Measurements from ENCODE around the gene PCDH9. TPM values are rescaled to one million over a fixed set of nuclear protein-coding genes. Genes with fewer than 3 reads are reported as not detected.

Gene PCDH9
- total and polyA plus RNA-seq, 2 experiments from 2014 or later: 0.31 to 0.52 TPM

DNA sequence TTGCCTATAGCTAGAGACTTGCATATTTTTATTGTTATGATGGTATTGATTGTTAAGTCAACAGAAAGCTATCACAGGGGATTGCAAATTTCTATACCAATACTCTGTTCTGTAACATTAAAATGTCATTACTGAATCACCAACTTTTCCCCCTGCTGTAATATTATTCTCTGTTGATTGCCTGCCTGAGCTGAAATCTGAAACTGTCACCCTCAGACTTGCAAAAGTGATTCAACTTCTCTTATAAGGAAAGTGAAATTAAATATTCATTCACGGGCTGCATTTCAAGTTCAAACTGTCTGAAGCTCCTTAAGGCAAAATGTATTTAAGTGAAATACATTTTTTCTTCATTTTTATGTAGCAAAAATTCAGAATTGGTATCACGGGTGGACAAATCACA lies 723.2 kb downstream of the PCDH9 start (continued):
- TF ChIP-seq, protein P1, sequence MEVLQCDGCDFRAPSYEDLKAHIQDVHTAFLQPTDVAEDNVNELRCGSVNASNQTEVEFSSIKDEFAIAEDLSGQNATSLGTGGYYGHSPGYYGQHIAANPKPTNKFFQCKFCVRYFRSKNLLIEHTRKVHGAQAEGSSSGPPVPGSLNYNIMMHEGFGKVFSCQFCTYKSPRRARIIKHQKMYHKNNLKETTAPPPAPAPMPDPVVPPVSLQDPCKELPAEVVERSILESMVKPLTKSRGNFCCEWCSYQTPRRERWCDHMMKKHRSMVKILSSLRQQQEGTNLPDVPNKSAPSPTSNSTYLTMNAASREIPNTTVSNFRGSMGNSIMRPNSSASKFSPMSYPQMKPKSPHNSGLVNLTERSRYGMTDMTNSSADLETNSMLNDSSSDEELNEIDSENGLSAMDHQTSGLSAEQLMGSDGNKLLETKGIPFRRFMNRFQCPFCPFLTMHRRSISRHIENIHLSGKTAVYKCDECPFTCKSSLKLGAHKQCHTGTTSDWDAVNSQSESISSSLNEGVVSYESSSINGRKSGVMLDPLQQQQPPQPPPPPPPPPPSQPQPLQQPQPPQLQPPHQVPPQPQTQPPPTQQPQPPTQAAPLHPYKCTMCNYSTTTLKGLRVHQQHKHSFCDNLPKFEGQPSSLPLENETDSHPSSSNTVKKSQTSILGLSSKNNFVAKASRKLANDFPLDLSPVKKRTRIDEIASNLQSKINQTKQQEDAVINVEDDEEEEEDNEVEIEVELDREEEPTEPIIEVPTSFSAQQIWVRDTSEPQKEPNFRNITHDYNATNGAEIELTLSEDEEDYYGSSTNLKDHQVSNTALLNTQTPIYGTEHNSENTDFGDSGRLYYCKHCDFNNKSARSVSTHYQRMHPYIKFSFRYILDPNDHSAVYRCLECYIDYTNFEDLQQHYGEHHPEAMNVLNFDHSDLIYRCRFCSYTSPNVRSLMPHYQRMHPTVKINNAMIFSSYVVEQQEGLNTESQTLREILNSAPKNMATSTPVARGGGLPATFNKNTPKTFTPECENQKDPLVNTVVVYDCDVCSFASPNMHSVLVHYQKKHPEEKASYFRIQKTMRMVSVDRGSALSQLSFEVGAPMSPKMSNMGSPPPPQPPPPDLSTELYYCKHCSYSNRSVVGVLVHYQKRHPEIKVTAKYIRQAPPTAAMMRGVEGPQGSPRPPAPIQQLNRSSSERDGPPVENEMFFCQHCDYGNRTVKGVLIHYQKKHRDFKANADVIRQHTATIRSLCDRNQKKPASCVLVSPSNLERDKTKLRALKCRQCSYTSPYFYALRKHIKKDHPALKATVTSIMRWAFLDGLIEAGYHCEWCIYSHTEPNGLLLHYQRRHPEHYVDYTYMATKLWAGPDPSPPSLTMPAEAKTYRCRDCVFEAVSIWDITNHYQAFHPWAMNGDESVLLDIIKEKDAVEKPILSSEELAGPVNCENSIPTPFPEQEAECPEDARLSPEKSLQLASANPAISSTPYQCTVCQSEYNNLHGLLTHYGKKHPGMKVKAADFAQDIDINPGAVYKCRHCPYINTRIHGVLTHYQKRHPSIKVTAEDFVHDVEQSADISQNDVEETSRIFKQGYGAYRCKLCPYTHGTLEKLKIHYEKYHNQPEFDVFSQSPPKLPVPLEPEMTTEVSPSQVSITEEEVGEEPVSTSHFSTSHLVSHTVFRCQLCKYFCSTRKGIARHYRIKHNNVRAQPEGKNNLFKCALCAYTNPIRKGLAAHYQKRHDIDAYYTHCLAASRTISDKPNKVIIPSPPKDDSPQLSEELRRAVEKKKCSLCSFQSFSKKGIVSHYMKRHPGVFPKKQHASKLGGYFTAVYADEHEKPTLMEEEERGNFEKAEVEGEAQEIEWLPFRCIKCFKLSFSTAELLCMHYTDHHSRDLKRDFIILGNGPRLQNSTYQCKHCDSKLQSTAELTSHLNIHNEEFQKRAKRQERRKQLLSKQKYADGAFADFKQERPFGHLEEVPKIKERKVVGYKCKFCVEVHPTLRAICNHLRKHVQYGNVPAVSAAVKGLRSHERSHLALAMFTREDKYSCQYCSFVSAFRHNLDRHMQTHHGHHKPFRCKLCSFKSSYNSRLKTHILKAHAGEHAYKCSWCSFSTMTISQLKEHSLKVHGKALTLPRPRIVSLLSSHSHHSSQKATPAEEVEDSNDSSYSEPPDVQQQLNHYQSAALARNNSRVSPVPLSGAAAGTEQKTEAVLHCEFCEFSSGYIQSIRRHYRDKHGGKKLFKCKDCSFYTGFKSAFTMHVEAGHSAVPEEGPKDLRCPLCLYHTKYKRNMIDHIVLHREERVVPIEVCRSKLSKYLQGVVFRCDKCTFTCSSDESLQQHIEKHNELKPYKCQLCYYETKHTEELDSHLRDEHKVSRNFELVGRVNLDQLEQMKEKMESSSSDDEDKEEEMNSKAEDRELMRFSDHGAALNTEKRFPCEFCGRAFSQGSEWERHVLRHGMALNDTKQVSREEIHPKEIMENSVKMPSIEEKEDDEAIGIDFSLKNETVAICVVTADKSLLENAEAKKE (CRISPR knock-in tag; IDR thresholded peaks at IDR 0.05): no peak
- no peak for TF ChIP-seq CREB1 (CRISPR knock-in tag; IDR thresholded peaks at IDR 0.05; ENCODE audit: low read depth)
- TF ChIP-seq, protein P2, sequence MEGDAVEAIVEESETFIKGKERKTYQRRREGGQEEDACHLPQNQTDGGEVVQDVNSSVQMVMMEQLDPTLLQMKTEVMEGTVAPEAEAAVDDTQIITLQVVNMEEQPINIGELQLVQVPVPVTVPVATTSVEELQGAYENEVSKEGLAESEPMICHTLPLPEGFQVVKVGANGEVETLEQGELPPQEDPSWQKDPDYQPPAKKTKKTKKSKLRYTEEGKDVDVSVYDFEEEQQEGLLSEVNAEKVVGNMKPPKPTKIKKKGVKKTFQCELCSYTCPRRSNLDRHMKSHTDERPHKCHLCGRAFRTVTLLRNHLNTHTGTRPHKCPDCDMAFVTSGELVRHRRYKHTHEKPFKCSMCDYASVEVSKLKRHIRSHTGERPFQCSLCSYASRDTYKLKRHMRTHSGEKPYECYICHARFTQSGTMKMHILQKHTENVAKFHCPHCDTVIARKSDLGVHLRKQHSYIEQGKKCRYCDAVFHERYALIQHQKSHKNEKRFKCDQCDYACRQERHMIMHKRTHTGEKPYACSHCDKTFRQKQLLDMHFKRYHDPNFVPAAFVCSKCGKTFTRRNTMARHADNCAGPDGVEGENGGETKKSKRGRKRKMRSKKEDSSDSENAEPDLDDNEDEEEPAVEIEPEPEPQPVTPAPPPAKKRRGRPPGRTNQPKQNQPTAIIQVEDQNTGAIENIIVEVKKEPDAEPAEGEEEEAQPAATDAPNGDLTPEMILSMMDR (conservative IDR thresholded peaks at IDR 0.05; ENCODE audit: low read depth in 2 of 2): no peak
- TF ChIP-seq NANOG (IDR thresholded peaks at IDR 0.05; ENCODE audit: borderline replicate concordance): no peak
- TF ChIP-seq STAT1 (IDR thresholded peaks at IDR 0.05; ENCODE audit: unreplicated experiment): no peak

DNA sequence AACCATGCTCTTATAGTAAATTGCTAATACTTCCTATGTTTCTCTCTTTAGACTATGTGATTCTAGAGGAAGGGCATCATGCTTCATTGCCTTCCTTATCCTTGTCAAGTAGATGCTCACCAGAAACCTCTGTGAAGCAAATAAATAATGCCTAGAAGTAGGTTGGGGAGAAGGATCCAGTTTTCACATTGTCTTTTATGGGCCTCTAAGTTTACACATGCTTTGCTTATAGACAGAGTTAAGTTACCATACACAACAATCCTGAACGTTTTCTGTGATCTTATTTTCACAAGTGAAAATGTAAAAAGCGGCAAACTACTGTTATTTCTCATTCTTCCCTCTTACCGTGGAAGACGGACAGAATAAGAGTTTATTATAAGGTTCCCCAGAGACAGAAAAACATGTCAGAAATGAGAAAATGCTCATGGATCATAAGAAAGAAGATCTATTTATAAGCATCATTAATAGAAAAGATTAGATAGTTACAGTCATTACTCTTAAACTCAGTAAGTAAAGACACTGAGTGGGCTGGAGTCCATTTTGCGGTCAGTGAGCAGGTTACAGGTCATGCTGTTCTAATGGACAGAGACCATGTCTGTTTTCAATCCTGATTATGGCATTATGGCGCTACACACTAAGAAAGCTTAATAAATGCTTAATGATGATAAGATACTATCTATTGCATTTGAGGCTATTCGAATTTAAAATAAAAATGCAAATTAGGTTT lies 723.9 kb downstream of the PCDH9 start:
- no peaks in the 10 kb centered on the region for H3K79me2 ChIP-seq (replicated peaks; ENCODE audit: insufficient read depth)
- H2AFZ ChIP-seq: no peak overlapping the region
- H3K27me3 ChIP-seq (ENCODE audit: insufficient read depth): no peaks in the 10 kb centered on the region
- no peak overlapping the region for H3K4me3 Mint-ChIP-seq
- H3K9me2 ChIP-seq (ENCODE audit: insufficient read depth): 0 out of 2 replicates have a peak, but pooled peaks cover 3% of the 10 kb centered on the region
- no peak overlapping the region for H3K27ac ChIP-seq (ENCODE audit: low read depth)
- no peaks in the 10 kb centered on the region for H3K27me3 Mint-ChIP-seq (ENCODE audit: insufficient read depth, low read depth, poor library complexity)
- no peak overlapping the region for H3K4me2 ChIP-seq
- DNase-seq (ENCODE audit: low spot score) (no peak), ATAC-seq (no peak)
- no peaks in the 10 kb centered on the region for H3K36me3 Mint-ChIP-seq (ENCODE audit: low read depth)
- no peaks in the 10 kb centered on the region for H3K9me3 Mint-ChIP-seq
- H4K20me1 ChIP-seq (replicated peaks; ENCODE audit: insufficient read depth): no peaks in the 10 kb centered on the region
- no peaks in the 10 kb centered on the region for H3K36me3 ChIP-seq (ENCODE audit: insufficient read depth)
- H3K4me3 ChIP-seq: no peak overlapping the region
- peaks cover 34% of the 10 kb centered on the region for H3K4me1 ChIP-seq (ENCODE audit: insufficient read depth)
- no peak overlapping the region for H3K27ac Mint-ChIP-seq
- peaks cover 34% of the 10 kb centered on the region for H3K4me1 Mint-ChIP-seq
- H3F3A ChIP-seq (replicated peaks; ENCODE audit: low read depth): no peaks in the 10 kb centered on the region
- no peak for TF ChIP-seq ZNF331 (CRISPR knock-in tag; IDR thresholded peaks at IDR 0.05; ENCODE audit: low read depth)
- TF ChIP-seq, protein P3, sequence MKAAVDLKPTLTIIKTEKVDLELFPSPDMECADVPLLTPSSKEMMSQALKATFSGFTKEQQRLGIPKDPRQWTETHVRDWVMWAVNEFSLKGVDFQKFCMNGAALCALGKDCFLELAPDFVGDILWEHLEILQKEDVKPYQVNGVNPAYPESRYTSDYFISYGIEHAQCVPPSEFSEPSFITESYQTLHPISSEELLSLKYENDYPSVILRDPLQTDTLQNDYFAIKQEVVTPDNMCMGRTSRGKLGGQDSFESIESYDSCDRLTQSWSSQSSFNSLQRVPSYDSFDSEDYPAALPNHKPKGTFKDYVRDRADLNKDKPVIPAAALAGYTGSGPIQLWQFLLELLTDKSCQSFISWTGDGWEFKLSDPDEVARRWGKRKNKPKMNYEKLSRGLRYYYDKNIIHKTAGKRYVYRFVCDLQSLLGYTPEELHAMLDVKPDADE (IDR thresholded peaks at IDR 0.05): no peak
- no peak for TF ChIP-seq ZNF114 (CRISPR knock-in tag; IDR thresholded peaks at IDR 0.05)
- TF ChIP-seq, protein P2 (conservative IDR thresholded peaks at IDR 0.05; ENCODE audit: low read depth in 2 of 2): no peak
- TF ChIP-seq EZH2phosphoT487 (IDR thresholded peaks at IDR 0.05; ENCODE audit: unreplicated experiment): no peak
- no peak for TF ChIP-seq CREB1 (CRISPR knock-in tag; IDR thresholded peaks at IDR 0.05; ENCODE audit: low read depth)
- no peak for TF ChIP-seq JUNB (IDR thresholded peaks at IDR 0.05; ENCODE audit: unreplicated experiment)

Data from GM23338 (cell line).